Neural crest cell (in vitro differentiated cells): ENCODE data around the gene ITGA2. TPM values are rescaled to one million over a fixed set of nuclear protein-coding genes. Genes with fewer than 3 reads are reported as not detected.
A peak's percentile ranks its signal among the peaks of the same experiment; 100 is the strongest.

Experiments
- DNase-seq: peaks from one replicate; pipeline ENCODE4 v3.0.0; 2021; ENCODE audit warnings: low read depth, mixed read lengths, low spot score
- H3K27ac Mint-ChIP-seq: one replicate; pipeline ENCODE4 v1.8.0; 2021; ENCODE audit warnings: mild to moderate bottlenecking, mixed read lengths; ENCODE audit not compliant: unreplicated experiment
- H3K27me3 Mint-ChIP-seq: 2 replicates; pipeline ENCODE4 v1.8.0; 2021; ENCODE audit warnings: low read depth, mild to moderate bottlenecking, mixed read lengths
- H3K36me3 Mint-ChIP-seq: 2 replicates; pipeline ENCODE4 v1.8.0; 2021; ENCODE audit warnings: low read depth, mild to moderate bottlenecking, mixed read lengths
- H3K4me1 Mint-ChIP-seq: 2 replicates; pipeline ENCODE4 v1.8.0; 2021; ENCODE audit warnings: mixed read lengths
- H3K4me3 Mint-ChIP-seq: one replicate; pipeline ENCODE4 v1.8.0; 2021; ENCODE audit warnings: mild to moderate bottlenecking, mixed read lengths
- H3K9me3 Mint-ChIP-seq: 2 replicates; pipeline ENCODE4 v1.8.0; 2021; ENCODE audit warnings: mixed read lengths
- total RNA-seq: library from RNA; stranded (reverse); gene quantifications from 2 replicates; pipeline ENCODE4 v1.2.1, GENCODE V29; 2021
- TF ChIP-seq, protein P1 (sequence below): fragments of 200-600 bp; sonication (generic); conservative IDR thresholded peaks from 2 replicates; pipeline ENCODE4 v1.5.0; 2021; ENCODE audit warnings: antibody characterized with exemption, mild to moderate bottlenecking

ITGA2 gene
- total RNA-seq, 1 donor from 2014 or later = 1.7 TPM

DNA sequence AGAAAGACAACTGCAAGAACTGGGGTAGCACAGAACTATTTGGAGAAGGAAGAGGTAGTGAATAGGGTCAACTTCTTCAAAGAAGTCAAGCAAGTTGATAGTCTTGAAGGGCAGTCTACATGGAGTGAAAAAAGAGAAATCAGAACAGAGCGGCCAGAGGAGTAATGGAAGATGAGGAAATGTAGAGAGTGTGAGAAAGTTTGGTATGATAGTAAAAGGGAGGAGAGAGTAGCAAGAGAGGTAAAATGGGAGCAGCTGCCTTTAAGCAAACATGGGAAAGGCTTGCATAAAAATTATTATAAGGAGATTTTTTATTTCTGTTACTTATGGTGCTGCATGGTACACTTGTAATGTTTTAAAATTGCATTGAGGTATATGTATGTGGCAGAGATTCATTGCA is 6.8 kb downstream of the ITGA2 start:
- H3K9me3 Mint-ChIP-seq = no peaks in the 10 kb centered on the region
- H3K36me3 Mint-ChIP-seq = no peaks in the 10 kb centered on the region
- H3K4me3 Mint-ChIP-seq = no peak overlapping the region
- H3K27me3 Mint-ChIP-seq = peaks cover 39% of the 10 kb centered on the region
- no peak overlapping the region for H3K27ac Mint-ChIP-seq
- DNase-seq = no peak
- TF ChIP-seq, protein P1, sequence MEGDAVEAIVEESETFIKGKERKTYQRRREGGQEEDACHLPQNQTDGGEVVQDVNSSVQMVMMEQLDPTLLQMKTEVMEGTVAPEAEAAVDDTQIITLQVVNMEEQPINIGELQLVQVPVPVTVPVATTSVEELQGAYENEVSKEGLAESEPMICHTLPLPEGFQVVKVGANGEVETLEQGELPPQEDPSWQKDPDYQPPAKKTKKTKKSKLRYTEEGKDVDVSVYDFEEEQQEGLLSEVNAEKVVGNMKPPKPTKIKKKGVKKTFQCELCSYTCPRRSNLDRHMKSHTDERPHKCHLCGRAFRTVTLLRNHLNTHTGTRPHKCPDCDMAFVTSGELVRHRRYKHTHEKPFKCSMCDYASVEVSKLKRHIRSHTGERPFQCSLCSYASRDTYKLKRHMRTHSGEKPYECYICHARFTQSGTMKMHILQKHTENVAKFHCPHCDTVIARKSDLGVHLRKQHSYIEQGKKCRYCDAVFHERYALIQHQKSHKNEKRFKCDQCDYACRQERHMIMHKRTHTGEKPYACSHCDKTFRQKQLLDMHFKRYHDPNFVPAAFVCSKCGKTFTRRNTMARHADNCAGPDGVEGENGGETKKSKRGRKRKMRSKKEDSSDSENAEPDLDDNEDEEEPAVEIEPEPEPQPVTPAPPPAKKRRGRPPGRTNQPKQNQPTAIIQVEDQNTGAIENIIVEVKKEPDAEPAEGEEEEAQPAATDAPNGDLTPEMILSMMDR = no peak
- peaks cover 8% of the 10 kb centered on the region for H3K4me1 Mint-ChIP-seq

DNA sequence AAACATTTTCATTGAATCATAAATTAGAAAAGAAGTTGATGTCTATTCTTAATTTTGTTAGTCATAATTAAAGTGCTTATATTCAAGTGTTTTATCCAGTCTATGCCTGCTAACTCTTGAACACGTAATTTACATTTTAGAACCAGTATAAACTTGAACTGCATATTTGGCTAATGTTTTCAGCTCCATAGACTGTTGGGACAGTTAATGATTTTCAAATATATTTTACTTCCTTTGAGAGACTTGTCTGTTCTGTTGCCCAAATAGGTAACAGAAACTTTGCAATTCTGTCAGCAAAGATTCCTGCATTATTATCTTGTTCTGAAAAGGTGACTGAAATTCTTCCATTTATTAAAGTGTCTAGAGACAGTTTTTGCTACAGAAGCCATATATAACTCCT is 7.8 kb downstream of the ITGA2 start:
- Mint-ChIP-seq H3K4me1 (peaks cover 8% of the 10 kb centered on the region), H3K36me3 (no peaks in the 10 kb centered on the region), H3K27me3 (peaks cover 31% of the 10 kb centered on the region), H3K4me3 (peak overlapping the region; percentile 21), H3K9me3 (no peaks in the 10 kb centered on the region), H3K27ac (no peak overlapping the region)
- DNase-seq = no peak
- TF ChIP-seq, protein P1 = no peak

DNA sequence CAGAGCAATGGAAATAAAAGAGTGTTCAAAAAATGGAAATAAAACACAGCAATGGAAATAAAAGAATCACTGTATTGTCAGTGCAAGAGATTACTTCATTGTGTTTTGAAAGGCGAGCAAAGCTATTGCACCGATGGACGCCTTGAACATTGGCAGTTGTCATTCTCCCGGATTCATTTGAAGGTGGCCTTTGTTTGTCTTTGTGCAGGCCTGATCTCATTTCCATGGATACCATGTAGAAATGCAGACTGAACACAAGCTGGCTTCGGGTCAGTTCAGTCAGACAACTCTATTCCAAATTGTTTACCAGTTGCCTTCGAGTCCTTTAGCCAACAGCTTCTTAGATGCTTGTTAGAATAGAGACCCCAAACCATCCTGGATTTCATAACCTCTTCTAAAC is 8.3 kb downstream of the ITGA2 start:
- peak; percentile 26 for DNase-seq
- Mint-ChIP-seq H3K36me3 (no peaks in the 10 kb centered on the region), H3K27ac (no peak overlapping the region)

DNA sequence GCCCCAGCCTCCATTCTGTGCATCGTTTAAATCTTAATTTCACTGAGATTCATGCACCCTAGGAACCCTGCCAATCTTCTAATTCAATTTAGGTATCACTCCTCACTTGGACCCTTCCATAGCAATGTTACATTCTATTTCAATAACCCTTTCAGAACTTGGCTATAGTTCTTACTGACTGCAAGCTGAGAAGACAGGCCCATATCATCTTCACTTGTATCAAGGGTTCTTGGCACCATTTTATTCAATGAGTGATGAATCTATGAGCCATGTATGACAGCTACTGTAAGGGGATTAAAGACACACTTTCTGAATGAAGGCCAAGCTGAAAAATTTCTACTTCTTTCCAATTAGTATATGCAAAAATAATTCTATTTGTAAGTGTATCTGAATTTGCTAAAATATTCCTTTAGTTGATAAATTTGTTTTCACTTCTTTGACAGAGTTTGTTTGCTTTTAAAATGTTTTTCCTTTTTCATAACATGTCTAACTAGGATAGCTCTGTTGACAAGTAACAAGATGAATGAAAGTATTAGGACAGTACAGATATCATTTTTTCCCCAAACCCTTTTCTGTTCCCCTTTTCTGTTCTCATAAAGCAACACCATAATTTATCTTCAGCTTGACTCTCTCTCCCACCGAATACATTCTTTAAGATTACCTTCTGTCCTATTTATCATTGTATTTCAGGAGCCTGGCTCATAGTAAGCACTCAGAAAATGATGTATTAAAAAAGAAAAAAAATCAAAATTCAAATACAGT is 9.6 kb downstream of the ITGA2 start:
- Mint-ChIP-seq H3K4me3 (no peak overlapping the region), H3K27me3 (peaks cover 17% of the 10 kb centered on the region), H3K4me1 (peaks cover 8% of the 10 kb centered on the region), H3K9me3 (peaks cover 2% of the 10 kb centered on the region), H3K27ac (no peak overlapping the region), H3K36me3 (no peaks in the 10 kb centered on the region)
- no peak for DNase-seq
- TF ChIP-seq, protein P1 = no peak

More for the DNA sequence above, 8.3 kb downstream of the ITGA2 start:
- TF ChIP-seq, protein P1 = no peak
- Mint-ChIP-seq H3K9me3 (no peaks in the 10 kb centered on the region), H3K27me3 (peaks cover 27% of the 10 kb centered on the region), H3K4me1 (peaks cover 8% of the 10 kb centered on the region), H3K4me3 (peak overlapping the region; percentile 21)

DNA sequence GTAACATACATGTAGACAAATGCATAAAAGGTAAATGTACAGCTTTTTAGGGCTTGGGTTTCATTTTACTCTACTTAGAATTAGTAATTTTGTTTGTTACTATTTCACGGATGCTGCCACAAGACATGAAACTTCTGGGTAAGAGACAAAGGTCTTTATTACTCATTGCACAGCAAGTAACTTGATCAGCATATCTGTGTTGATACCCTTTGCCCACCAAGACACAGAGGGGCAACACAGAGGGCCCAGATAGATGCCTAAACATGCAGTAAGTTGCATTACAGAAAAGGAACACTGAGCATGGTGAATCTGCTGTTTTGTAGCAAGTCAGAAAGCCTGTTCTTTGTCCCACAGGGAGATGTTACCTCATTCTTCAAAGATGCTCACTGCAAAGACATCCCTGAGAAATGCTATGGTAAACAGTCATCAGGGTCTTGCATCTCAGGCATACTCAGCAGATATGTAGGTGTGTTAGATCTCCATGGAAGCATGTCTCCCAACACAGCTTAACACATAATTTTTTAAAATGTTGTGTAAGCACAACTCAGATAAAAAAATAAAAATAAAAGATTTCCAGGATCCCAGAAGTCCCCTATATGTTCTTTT is 10.3 kb downstream of the ITGA2 start:
- TF ChIP-seq, protein P1 = no peak
- Mint-ChIP-seq H3K4me3 (no peak overlapping the region), H3K9me3 (peaks cover 2% of the 10 kb centered on the region), H3K36me3 (no peaks in the 10 kb centered on the region), H3K27ac (no peak overlapping the region), H3K27me3 (peaks cover 10% of the 10 kb centered on the region), H3K4me1 (peaks cover 8% of the 10 kb centered on the region)
- no peak for DNase-seq
